ENCODE measurements around the gene DOCK4. TPM values are rescaled to one million over a fixed set of nuclear protein-coding genes. Genes with fewer than 3 reads are reported as not detected.

The DOCK4 gene
- total RNA-seq, 1 donor from 2014 or later, result 4.5 TPM

GRCh38 chr7:112193915-112194502 lies 12.2 kb downstream of the DOCK4 start:
- no peak for TF ChIP-seq CTCF (IDR thresholded peaks at IDR 0.05; ENCODE audit: insufficient read depth, low read length, severe bottlenecking)
- no peak for FAIRE-seq
- DNase-seq (ENCODE audit: low read depth), result no peak
- Histone ChIP-seq H3K27me3 (ENCODE audit: control insufficient read depth, insufficient read depth, low read length) (no peaks in the 10 kb centered on the region), H3K36me3 (ENCODE audit: control insufficient read depth, insufficient read depth, low read length) (no peaks in the 10 kb centered on the region), H3K4me3 (ENCODE audit: low read depth, low read length) (no peak overlapping the region)

- no peak for TF ChIP-seq CTCF (IDR thresholded peaks at IDR 0.05; ENCODE audit: insufficient read depth, low read length, severe bottlenecking)
- H3K4me3 ChIP-seq (ENCODE audit: low read depth, low read length), result no peak overlapping the region
- no peak for FAIRE-seq
- DNase-seq (ENCODE audit: low read depth), result peak; percentile 93
- no peaks in the 10 kb centered on the region for H3K36me3 ChIP-seq (ENCODE audit: control insufficient read depth, insufficient read depth, low read length)
- H3K27me3 ChIP-seq (ENCODE audit: control insufficient read depth, insufficient read depth, low read length), result no peaks in the 10 kb centered on the region
These were observed 13.7 kb downstream of the DOCK4 start for GRCh38 chr7:112192236-112193154.

- Histone ChIP-seq H3K36me3 (ENCODE audit: control insufficient read depth, insufficient read depth, low read length) (no peaks in the 10 kb centered on the region), H3K27me3 (ENCODE audit: control insufficient read depth, insufficient read depth, low read length) (no peaks in the 10 kb centered on the region), H3K4me3 (ENCODE audit: low read depth, low read length) (no peak overlapping the region)
- no peak for FAIRE-seq
- no peak for DNase-seq (ENCODE audit: low read depth)
- TF ChIP-seq CTCF (IDR thresholded peaks at IDR 0.05; ENCODE audit: insufficient read depth, low read length, severe bottlenecking), result no peak
These were observed 16.1 kb downstream of the DOCK4 start for GRCh38 chr7:112190120-112190519.

GRCh38 chr7:112189691-112190090 lies 16.5 kb downstream of the DOCK4 start:
- H3K36me3 ChIP-seq (ENCODE audit: control insufficient read depth, insufficient read depth, low read length), result no peaks in the 10 kb centered on the region
- DNase-seq (ENCODE audit: low read depth), result no peak
- TF ChIP-seq CTCF (IDR thresholded peaks at IDR 0.05; ENCODE audit: insufficient read depth, low read length, severe bottlenecking), result no peak
- H3K27me3 ChIP-seq (ENCODE audit: control insufficient read depth, insufficient read depth, low read length), result no peaks in the 10 kb centered on the region
- no peak for FAIRE-seq
- no peak overlapping the region for H3K4me3 ChIP-seq (ENCODE audit: low read depth, low read length)

GRCh38 chr7:112188257-112188656 lies 17.9 kb downstream of the DOCK4 start:
- Histone ChIP-seq H3K36me3 (ENCODE audit: control insufficient read depth, insufficient read depth, low read length) (no peaks in the 10 kb centered on the region), H3K4me3 (ENCODE audit: low read depth, low read length) (no peak overlapping the region), H3K27me3 (ENCODE audit: control insufficient read depth, insufficient read depth, low read length) (no peaks in the 10 kb centered on the region)
- TF ChIP-seq CTCF (IDR thresholded peaks at IDR 0.05; ENCODE audit: insufficient read depth, low read length, severe bottlenecking), result no peak
- no peak for FAIRE-seq
- DNase-seq (ENCODE audit: low read depth), result no peak
